Measurements from ENCODE around the gene MEIOSIN.

DNA sequence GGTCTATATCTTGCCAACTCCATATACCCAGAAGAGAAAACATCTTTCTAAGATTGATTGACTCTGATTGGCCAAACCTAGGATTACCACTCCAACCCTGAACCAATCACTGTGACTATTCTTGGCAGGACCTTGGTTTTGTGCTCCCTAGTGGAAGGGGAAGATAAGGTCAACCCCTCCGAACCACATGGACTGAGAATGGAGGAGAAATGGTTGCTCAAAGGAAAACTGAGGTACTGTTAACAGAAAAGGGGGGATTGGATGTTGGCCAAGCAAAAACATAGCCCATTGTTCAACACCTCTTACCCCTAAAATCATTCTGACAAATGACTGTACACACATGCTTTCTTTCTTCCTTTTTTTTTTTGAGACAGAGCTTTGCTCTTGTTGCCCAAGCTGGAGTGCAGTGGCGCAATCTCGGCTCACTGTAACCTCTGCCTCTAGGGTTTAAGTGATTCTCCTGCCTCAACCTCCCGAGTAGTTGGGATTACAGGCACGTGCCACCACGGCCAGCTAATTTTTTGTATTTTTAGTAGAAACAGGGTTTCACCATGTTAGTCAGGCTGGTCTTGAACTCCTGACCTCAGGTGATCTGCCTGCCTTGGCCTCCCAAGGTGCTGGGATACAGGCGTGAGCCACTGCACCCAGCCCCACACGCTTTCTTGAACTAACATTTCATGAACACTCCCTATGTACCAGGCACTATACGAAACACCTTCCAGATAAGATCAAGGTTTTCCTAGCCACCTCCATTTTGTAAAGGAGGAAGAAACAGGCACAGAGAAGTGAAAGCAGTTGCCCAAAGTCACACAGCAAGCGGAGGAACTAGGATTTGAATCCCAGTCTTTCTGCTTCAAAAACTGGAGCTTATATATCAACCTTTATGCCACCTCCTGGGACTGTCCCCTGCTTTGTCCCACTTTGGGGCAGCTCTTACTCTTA is 6.5 kb downstream of the MEIOSIN start:
- no peak for TF ChIP-seq POLR2A (IDR thresholded peaks at IDR 0.05; ENCODE audit: low read length)
- no peak for TF ChIP-seq GATA1 (IDR thresholded peaks at IDR 0.05; ENCODE audit: low read depth, low read length)
